Stomach (tissue), 4 donors: ENCODE measurements around the gene NPEPPS.

ENCODE experiments used
- EP300 ChIP-seq: sonication (generic); formaldehyde crosslinking; IDR thresholded peaks from one replicate; pipeline ENCODE4 v1.6.1; 2017; ENCODE audit warnings: antibody characterized with exemption
- POLR2A ChIP-seq, 4 donors: fragments of 450-650 bp; IDR thresholded peaks; one replicate each; pipeline ENCODE4 v1.6.1; 2016; ENCODE audit warnings: antibody characterized with exemption in 4 of 4, control low read depth in 2 of 4, mild to moderate bottlenecking in 1 of 4, moderate library complexity in 1 of 4
- TF ChIP-seq, protein P1 (sequence below), 7 experiments: fragments of 450-650 bp in 4 of 7; fragments of 200-600 bp in 3 of 7; sonication (generic) in 3 of 7; IDR thresholded peaks; one replicate each; pipeline ENCODE4 v1.5.1; 2016 to 2019; ENCODE audit warnings: antibody characterized with exemption in 7 of 7, control low read depth in 2 of 7, mild to moderate bottlenecking in 1 of 7

DNA sequence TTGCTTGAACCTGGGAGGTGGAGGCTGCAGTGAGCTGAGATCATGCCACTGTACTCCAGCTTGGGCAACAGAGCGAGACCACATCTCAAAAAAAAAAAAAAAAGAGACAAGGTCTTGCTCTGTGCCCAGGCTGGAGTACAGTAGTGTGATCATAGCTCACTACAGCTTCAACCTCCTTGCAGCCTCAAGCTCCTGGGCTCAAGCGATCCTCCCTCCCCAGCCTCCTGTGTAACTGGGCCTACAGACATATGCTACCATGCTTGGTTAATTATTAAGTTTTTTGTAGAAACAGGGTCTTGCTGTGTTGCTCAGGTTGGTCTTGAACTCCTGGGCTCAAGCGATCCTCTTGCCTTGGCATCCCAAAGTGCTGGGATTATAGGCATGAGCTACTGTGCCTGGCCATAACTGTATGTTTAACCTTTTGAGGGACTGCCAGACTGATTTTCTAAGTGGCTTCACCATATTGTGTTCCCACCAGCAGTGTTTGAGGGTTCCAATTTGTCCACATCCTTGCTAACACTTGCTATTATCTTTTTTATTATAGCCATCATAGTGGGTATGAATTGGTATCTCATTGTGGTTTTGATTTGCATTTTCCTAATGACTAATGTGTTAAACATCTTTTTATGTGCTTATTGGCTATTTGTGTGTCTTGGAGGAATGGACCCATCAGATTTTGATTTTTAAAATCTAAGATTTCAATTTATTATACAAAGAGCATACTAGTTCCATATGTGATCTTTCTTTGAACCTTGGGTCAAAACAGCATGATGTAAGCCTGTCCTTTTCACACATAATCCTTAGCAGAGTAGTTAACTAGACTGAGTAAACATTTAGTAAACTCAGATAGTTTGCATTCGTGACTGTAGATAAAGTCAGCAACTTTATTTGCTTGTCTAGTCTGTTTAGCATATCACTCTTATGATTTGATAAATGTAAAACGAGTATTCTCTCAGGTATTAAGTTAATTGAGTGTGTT is 80.8 kb downstream of the NPEPPS start:
- TF ChIP-seq POLR2A (IDR thresholded peaks at IDR 0.05) (no peak), EP300 (no peak)
- TF ChIP-seq, protein P1, sequence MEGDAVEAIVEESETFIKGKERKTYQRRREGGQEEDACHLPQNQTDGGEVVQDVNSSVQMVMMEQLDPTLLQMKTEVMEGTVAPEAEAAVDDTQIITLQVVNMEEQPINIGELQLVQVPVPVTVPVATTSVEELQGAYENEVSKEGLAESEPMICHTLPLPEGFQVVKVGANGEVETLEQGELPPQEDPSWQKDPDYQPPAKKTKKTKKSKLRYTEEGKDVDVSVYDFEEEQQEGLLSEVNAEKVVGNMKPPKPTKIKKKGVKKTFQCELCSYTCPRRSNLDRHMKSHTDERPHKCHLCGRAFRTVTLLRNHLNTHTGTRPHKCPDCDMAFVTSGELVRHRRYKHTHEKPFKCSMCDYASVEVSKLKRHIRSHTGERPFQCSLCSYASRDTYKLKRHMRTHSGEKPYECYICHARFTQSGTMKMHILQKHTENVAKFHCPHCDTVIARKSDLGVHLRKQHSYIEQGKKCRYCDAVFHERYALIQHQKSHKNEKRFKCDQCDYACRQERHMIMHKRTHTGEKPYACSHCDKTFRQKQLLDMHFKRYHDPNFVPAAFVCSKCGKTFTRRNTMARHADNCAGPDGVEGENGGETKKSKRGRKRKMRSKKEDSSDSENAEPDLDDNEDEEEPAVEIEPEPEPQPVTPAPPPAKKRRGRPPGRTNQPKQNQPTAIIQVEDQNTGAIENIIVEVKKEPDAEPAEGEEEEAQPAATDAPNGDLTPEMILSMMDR (IDR thresholded peaks at IDR 0.05): no peak
